K562 (cell line): Measurements from ENCODE around the gene OBSL1. TPM values are rescaled to one million over a fixed set of nuclear protein-coding genes. Genes with fewer than 3 reads are reported as not detected.

Experiments
- ARNT ChIP-seq, 2 experiments: fragments of 450-650 bp; IDR thresholded peaks; 2 replicates each; pipeline ENCODE4 v1.6.1; 2016; ENCODE audit warnings: mild to moderate bottlenecking in 1 of 2
- CXXC5 ChIP-seq: fragments of 250-450 bp; sonication (Bioruptor Pico); IDR thresholded peaks from 2 replicates; pipeline ENCODE4 v1.8.0; 2022; ENCODE audit warnings: inconsistent platforms, mild to moderate bottlenecking, moderate library complexity
- E2F3 ChIP-seq: fragments of 250-450 bp; sonication (Bioruptor Pico); IDR thresholded peaks from 2 replicates; pipeline ENCODE4 v1.4.0; 2020; ENCODE audit warnings: mild to moderate bottlenecking
- FOXK1 ChIP-seq: sonication (generic); formaldehyde crosslinking; IDR thresholded peaks from 2 replicates; pipeline ENCODE4 v1.8.0; 2022; ENCODE audit warnings: missing genetic modification reagents, mild to moderate bottlenecking, borderline replicate concordance
- GABPA ChIP-seq: fragments of 200-800 bp; sonication (Bioruptor generic); conservative IDR thresholded peaks from 2 replicates; pipeline ENCODE4 v1.6.1; 2016; ENCODE audit warnings: low read depth, missing genetic modification characterization, missing compliant biosample characterization
- GMEB1 ChIP-seq: fragments of 250-450 bp; sonication (Bioruptor Pico); IDR thresholded peaks from 2 replicates; pipeline ENCODE4 v1.4.0; 2020; ENCODE audit warnings: mild to moderate bottlenecking
- GTF2B ChIP-seq: IDR thresholded peaks from 2 replicates; pipeline ENCODE4 v1.6.1; 2011; ENCODE audit not compliant: insufficient read length; ENCODE audit errors: extremely low read depth
- HES1 ChIP-seq: fragments of 450-650 bp; IDR thresholded peaks from 2 replicates; pipeline ENCODE4 v1.6.1; 2016; ENCODE audit warnings: low read depth, mild to moderate bottlenecking, moderate library complexity
- ID3 ChIP-seq, 2 experiments: fragments of 250-450 bp in 1 of 2; fragments of 450-650 bp in 1 of 2; sonication (Bioruptor Pico) in 1 of 2; IDR thresholded peaks; 2 replicates each; pipeline versions ENCODE4 v1.6.1 to v1.8.0; 2016 to 2021; ENCODE audit warnings: mild to moderate bottlenecking in 2 of 2, moderate library complexity in 2 of 2, missing compliant biosample characterization in 1 of 2, missing genetic modification characterization in 1 of 2
- KLF10 ChIP-seq: fragments of 250-450 bp; sonication (Bioruptor Pico); IDR thresholded peaks from 2 replicates; pipeline ENCODE4 v1.6.1; 2021; ENCODE audit warnings: matching md5 sums
- MAZ ChIP-seq, 2 experiments: fragments of 450-650 bp in 1 of 2; sonication (generic) in 1 of 2; formaldehyde crosslinking; IDR thresholded peaks in 1 of 2; conservative IDR thresholded peaks in 1 of 2; 2 replicates each; pipeline versions ENCODE4 v1.4.0 to v1.5.0; 2020; ENCODE audit warnings: mild to moderate bottlenecking in 1 of 2, missing genetic modification reagents in 1 of 2
- PML ChIP-seq: IDR thresholded peaks from 2 replicates; pipeline ENCODE4 v1.6.1; 2012; ENCODE audit warnings: low read length, inconsistent platforms
- PTRF ChIP-seq: fragments of 450-650 bp; IDR thresholded peaks from 2 replicates; pipeline ENCODE4 v1.6.1; 2016; ENCODE audit warnings: mild to moderate bottlenecking, missing genetic modification characterization, missing compliant biosample characterization
- RCOR1 ChIP-seq, 2 experiments: IDR thresholded peaks; 2 replicates each; pipeline ENCODE4 v1.6.1; 2012; ENCODE audit warnings: low read depth in 2 of 2, low read length in 2 of 2, borderline replicate concordance in 1 of 2, improper control_type of control experiment in 1 of 2
- SPI1 ChIP-seq: IDR thresholded peaks from 2 replicates; pipeline ENCODE4 v1.6.1; 2011; ENCODE audit warnings: low read depth, low read length, control low read depth, borderline replicate concordance
- ZBTB26 ChIP-seq: fragments of 450-650 bp; formaldehyde crosslinking; IDR thresholded peaks from 2 replicates; pipeline ENCODE4 v1.4.0; 2022; ENCODE audit warnings: missing genetic modification characterization
- ZFP36 ChIP-seq: fragments of 150-350 bp; IDR thresholded peaks from 2 replicates; pipeline ENCODE4 v1.6.1; 2018; ENCODE audit warnings: low read length, low read depth; ENCODE audit not compliant: partially characterized antibody
- ZNF280A ChIP-seq: fragments of 450-650 bp; IDR thresholded peaks from 2 replicates; pipeline ENCODE4 v1.6.1; 2018; ENCODE audit warnings: mild to moderate bottlenecking, low read depth; ENCODE audit not compliant: partially characterized antibody
- ZNF324 ChIP-seq: fragments of 250-450 bp; sonication (Bioruptor Pico); IDR thresholded peaks from 2 replicates; pipeline ENCODE4 v1.4.0; 2020; ENCODE audit warnings: mild to moderate bottlenecking
- ZNF586 ChIP-seq: fragments of 450-650 bp; formaldehyde crosslinking; conservative IDR thresholded peaks from 2 replicates; pipeline ENCODE4 v1.4.0; 2020; ENCODE audit warnings: mild to moderate bottlenecking, moderate library complexity
- ZNF75A ChIP-seq: fragments of 450-650 bp; formaldehyde crosslinking; IDR thresholded peaks from 2 replicates; pipeline ENCODE4 v1.4.0; 2020; ENCODE audit warnings: mild to moderate bottlenecking
- ZSCAN29 ChIP-seq: fragments of 450-650 bp; IDR thresholded peaks from 2 replicates; pipeline ENCODE4 v1.6.1; 2017
- polyA plus RNA-seq, 8 experiments: library from polyadenylated mRNA; depleted of rRNA in 4 of 8; stranded (reverse) in 5 of 8; unstranded in 3 of 8; fragments of >200 nt; fragmentation: Nextera tagmentation in 2 of 8; fragmentation: Illumina TruSeq in 1 of 8; extraction: Ambion mirVana in 2 of 8; extraction: Trizol in 1 of 8; gene quantifications; 2 replicates each; pipeline versions ENCODE4 v1.2.1 to v1.2.3, GENCODE V29; 2011 to 2014; ENCODE audit warnings: inconsistent platforms in 1 of 8, missing spikeins in 1 of 8
- total RNA-seq, 7 experiments: library from RNA; depleted of rRNA in 6 of 7; stranded (reverse); fragments of >200 nt in 6 of 7; fragmentation: Illumina TruSeq in 2 of 7; extraction: Trizol in 2 of 7; gene quantifications; 2 replicates each; pipeline versions ENCODE4 v1.2.1 to v1.2.3, GENCODE V29; 2011 to 2021; ENCODE audit warnings: low replicate concordance in 1 of 7

OBSL1 gene
- total and polyA plus RNA-seq, 9 of the 15 experiments (the other 6 are each of a cell fraction or from before 2014, with no cell fraction given), result 1.2 to 26.6 (median 8.6) TPM

GRCh38 chr2:219525533-219526232, 45.7 kb downstream of the OBSL1 start (continued):
- TF ChIP-seq HES1 (peak; percentile 77), FOXK1 (CRISPR knock-in tag) (no peak), ZNF75A (CRISPR knock-in tag) (no peak), ZSCAN29 (no peak), PTRF (tag) (no peak), CXXC5 (CRISPR knock-in tag) (peak; percentile 74), ID3 (CRISPR knock-in tag; IDR thresholded peaks at IDR 0.05) (no peak), ID3 (tag; IDR thresholded peaks at IDR 0.05) (no peak), ZBTB26 (CRISPR knock-in tag) (no peak), ZFP36 (no peak), ARNT (IDR thresholded peaks at IDR 0.05) (no peak), RCOR1 (IDR thresholded peaks at IDR 0.05; ENCODE audit: borderline replicate concordance in 1 of 2, low read depth in 2 of 2, low read length in 2 of 2) (peak; percentile 69 to 96; a peak in 3 of 4 replicates), E2F3 (no peak), GMEB1 (CRISPR knock-in tag) (no peak), KLF10 (CRISPR knock-in tag) (no peak), ZNF586 (CRISPR knock-in tag) (no peak), SPI1 (peak; percentile 65; the same call in 1 of the 2 replicates), GABPA (0 out of 2 replicates have a peak, but pooled peaks have one; percentile 36), ZNF324 (CRISPR knock-in tag) (no peak), GTF2B (no peak), ZNF280A (no peak), PML (peak; percentile 80), MAZ (CRISPR knock-in tag; conservative IDR thresholded peaks at IDR 0.05 in 1 of 2, IDR thresholded peaks at IDR 0.05 in 1 of 2) (peak; percentile 83 to 89)
